VCaP (cell line): ENCODE measurements around the gene BCL2.

Source experiments
- H3K27ac ChIP-seq: fragments of 450-650 bp; 2 replicates; pipeline ENCODE4 v1.5.1; 2017
- TF ChIP-seq, protein P1 (sequence below): fragments of 450-650 bp; conservative IDR thresholded peaks from 2 replicates; pipeline ENCODE4 v1.5.1; 2017; ENCODE audit warnings: mild to moderate bottlenecking, moderate library complexity

BCL2 gene

DNA sequence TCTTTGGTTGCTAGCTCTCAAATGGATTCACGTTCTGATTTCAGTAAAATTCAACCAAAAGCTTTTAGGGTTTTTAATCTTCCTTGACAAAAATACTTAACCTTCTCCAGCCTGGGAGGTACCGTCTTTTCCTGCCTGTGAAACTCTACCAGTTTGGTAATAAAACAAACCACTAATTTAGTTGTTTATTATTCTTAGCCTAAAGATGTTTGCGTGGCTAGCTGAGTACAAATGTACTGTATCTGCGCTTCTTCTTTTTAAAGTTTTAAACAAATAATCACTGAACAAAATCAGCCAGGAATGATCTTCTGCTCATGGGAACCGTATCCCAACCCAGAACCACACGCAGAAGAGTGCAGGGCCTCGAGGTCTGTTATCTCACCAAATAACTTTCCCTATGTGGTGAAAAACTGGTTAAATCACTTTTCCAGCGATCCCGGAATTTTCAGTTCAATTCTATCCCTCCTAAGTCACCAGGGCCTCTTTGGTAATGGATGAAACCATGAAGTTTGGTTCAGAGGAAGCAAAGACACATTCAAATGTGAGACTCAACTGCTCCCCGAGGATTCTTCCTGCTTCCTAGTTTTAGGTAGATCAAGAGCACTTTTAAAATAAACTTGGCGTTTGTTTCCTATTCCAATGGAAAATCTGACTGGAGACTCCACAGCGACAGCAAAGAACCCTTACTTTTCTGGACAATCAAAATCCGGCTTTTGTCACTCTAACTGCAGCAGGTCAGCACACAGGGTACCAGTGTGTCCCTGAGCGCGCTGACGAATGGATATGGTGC lies 36.1 kb downstream of the BCL2 start:
- TF ChIP-seq, protein P1, sequence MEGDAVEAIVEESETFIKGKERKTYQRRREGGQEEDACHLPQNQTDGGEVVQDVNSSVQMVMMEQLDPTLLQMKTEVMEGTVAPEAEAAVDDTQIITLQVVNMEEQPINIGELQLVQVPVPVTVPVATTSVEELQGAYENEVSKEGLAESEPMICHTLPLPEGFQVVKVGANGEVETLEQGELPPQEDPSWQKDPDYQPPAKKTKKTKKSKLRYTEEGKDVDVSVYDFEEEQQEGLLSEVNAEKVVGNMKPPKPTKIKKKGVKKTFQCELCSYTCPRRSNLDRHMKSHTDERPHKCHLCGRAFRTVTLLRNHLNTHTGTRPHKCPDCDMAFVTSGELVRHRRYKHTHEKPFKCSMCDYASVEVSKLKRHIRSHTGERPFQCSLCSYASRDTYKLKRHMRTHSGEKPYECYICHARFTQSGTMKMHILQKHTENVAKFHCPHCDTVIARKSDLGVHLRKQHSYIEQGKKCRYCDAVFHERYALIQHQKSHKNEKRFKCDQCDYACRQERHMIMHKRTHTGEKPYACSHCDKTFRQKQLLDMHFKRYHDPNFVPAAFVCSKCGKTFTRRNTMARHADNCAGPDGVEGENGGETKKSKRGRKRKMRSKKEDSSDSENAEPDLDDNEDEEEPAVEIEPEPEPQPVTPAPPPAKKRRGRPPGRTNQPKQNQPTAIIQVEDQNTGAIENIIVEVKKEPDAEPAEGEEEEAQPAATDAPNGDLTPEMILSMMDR, result no peak
- no peak overlapping the region for H3K27ac ChIP-seq

- TF ChIP-seq, protein P1, result no peak
- no peak overlapping the region for H3K27ac ChIP-seq
Observed at GRCh38 chr18:63282793-63283192, 36.8 kb downstream of the BCL2 start.

- H3K27ac ChIP-seq, result no peak overlapping the region
- TF ChIP-seq, protein P1, result no peak
Observed at GRCh38 chr18:63273222-63273927, 46.2 kb downstream of the BCL2 start.

GRCh38 chr18:63272638-63273037 lies 46.9 kb downstream of the BCL2 start:
- no peak overlapping the region for H3K27ac ChIP-seq
- TF ChIP-seq, protein P1, result no peak

DNA sequence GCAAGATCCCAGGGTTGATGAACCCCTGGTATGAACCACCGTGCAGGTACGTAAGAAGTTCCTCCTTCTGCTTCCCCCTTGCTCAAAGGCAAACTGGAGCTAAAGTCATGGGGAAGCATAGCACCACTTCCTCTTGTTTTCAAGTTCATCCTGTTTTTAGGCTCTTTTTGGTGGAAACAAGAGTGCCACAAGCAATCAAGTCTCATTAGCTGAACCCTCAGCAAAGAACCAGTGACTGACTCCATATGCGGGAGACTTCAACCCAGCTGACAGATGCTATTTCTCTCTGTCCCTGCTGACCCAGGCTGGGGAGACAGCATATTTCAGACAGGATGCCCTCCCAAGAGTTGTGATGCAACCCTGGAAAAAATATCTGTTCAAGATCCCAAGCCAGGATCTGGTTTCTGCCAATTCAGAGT lies 47.7 kb downstream of the BCL2 start:
- no peak overlapping the region for H3K27ac ChIP-seq
- TF ChIP-seq, protein P1, result no peak

- TF ChIP-seq, protein P1, result no peak
- H3K27ac ChIP-seq, result no peak overlapping the region
Observed at GRCh38 chr18:63271148-63271547, 48.4 kb downstream of the BCL2 start.

GRCh38 chr18:63267975-63268721 lies 51.4 kb downstream of the BCL2 start:
- TF ChIP-seq, protein P1, result no peak
- no peak overlapping the region for H3K27ac ChIP-seq
